GM23338 (cell line): ENCODE data around the gene NME3.

Experiments
- EZH2phosphoT487 ChIP-seq: fragments of 200-600 bp; sonication (generic); IDR thresholded peaks from one replicate; pipeline ENCODE4 v1.8.1; 2018; ENCODE audit warnings: antibody characterized with exemption; ENCODE audit not compliant: unreplicated experiment
- TF ChIP-seq, protein P1 (sequence below), 2 experiments: fragments of 200-600 bp in 1 of 2; sonication (generic) in 1 of 2; conservative IDR thresholded peaks; 2 replicates each; pipeline versions ENCODE4 v1.5.1 to v1.6.1; 2016 to 2017; ENCODE audit warnings: antibody characterized with exemption in 2 of 2, low read depth in 2 of 2, mild to moderate bottlenecking in 2 of 2, moderate library complexity in 1 of 2

DNA sequence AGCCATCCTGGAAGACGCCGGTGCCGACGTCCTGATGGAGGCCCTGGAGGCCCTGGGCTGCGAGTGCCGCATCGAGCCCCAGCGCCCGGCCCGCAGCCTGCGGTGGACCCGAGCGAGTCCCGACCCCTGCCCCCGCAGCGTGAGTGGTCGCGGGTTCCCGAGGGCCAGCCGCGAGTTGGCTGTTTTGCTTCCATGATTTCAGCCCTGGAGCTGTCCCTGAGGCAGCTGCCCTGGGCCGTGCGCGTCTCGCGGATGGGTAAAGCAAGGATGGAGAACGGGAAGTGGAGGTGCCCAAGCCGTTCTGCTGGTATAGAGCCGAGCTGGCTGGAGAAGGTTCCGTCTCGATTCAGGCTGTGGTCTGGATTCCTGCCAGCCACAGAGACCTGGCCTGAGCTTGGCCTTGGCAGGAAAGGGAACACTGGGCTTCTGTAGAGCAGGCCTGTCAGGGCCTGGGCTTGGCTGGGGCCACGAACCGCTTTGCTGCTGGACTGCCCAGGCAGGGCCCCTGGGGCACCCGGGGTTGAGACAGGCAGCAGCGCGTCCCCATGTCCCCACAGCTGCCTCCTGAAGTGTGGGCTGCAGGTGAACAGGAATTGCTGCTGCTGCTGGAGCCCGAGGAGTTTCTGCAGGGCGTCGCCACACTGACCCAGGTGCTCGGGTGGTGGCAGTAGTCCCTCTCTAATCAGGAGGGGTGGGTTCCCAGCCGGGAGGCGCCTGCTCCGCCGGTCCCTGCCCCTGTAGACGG is 2.5 kb upstream of the NME3 start:
- TF ChIP-seq EZH2phosphoT487: no peak
- TF ChIP-seq, protein P1, sequence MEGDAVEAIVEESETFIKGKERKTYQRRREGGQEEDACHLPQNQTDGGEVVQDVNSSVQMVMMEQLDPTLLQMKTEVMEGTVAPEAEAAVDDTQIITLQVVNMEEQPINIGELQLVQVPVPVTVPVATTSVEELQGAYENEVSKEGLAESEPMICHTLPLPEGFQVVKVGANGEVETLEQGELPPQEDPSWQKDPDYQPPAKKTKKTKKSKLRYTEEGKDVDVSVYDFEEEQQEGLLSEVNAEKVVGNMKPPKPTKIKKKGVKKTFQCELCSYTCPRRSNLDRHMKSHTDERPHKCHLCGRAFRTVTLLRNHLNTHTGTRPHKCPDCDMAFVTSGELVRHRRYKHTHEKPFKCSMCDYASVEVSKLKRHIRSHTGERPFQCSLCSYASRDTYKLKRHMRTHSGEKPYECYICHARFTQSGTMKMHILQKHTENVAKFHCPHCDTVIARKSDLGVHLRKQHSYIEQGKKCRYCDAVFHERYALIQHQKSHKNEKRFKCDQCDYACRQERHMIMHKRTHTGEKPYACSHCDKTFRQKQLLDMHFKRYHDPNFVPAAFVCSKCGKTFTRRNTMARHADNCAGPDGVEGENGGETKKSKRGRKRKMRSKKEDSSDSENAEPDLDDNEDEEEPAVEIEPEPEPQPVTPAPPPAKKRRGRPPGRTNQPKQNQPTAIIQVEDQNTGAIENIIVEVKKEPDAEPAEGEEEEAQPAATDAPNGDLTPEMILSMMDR (conservative IDR thresholded peaks at IDR 0.05; ENCODE audit: low read depth in 2 of 2): no peak
